ENCODE data around the gene ASRGL1.

Gene ASRGL1

GRCh38 chr11:62416596-62416995 lies 79.3 kb downstream of the ASRGL1 start:
- no peak for DNase-seq (ENCODE audit: low spot score)

DNA sequence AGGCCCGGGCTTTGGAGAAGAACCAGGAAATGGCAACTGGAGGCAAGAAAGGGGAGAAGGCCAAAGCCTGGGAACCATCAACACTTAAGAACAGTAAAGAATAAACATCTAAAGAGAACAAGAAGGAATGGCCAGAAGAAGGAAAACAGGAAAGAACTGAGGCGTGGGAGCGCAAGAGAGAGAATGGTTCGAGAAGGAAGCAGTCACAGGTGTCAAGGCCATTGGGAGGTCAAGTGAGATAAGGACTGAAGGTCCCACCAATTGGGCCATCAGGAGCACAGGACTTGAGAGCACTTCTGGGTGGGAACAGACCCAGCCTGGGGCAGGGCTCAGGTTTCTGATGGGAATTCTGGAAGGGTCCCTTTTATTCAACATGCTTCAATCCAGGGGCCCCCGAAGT lies 80.9 kb downstream of the ASRGL1 start:
- DNase-seq (ENCODE audit: low spot score): no peak

- DNase-seq (ENCODE audit: low spot score): no peak
These were observed 81.5 kb downstream of the ASRGL1 start, which contains the start of gene SCGB1A1 for GRCh38 chr11:62418733-62419132. TSS of gene SCGB1A1 (plus strand) at chr11:62419033. CDS start at chr11:62419096, 63 bp downstream.

GRCh38 chr11:62419314-62419929 lies 82.2 kb downstream of the ASRGL1 start:
- DNase-seq (ENCODE audit: low spot score): no peak

DNA sequence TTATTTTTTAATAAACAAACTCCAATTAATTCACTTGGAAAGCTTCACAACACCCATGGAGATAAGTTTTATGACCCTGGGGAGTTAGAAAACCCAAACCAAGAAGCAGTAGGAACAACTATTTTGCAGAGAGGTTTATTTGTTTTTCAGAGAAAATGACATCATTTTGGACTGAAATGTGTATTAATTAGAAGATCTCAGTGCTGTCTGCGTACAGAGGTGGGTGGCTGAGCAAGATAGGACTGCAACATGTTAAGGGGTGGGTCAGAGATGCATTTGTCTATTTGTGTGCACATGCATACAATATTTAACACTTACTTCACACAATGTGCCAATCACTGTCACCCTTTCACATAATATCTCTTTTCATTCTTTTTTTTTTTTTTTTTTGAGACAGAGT lies 82.7 kb downstream of the ASRGL1 start:
- DNase-seq (ENCODE audit: low spot score): no peak

DNA sequence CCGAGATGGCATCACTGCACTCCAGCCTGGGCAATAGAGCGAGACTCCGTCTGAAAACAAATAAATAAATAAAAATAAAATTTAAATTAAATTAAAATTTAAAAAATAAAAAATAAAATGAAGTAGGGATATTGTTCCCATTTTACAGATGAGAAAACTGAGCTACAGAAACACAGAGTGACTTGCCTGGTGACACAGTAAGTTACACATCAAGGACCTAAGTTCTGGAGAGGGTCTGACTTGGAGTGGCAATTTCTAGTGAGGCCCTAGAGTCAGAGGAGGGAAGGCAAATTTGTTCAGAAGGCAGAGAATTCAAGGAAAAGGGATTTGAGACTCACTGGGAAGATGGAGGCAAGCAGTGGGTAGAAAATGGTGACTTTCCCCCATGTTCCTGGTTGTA lies 83.6 kb downstream of the ASRGL1 start:
- no peak for DNase-seq (ENCODE audit: low spot score)

- no peak for DNase-seq (ENCODE audit: low spot score)
These were observed 84.7 kb downstream of the ASRGL1 start for GRCh38 chr11:62421996-62422395.

GRCh38 chr11:62423012-62423411 lies 85.8 kb downstream of the ASRGL1 start:
- no peak for DNase-seq (ENCODE audit: low spot score)

DNA sequence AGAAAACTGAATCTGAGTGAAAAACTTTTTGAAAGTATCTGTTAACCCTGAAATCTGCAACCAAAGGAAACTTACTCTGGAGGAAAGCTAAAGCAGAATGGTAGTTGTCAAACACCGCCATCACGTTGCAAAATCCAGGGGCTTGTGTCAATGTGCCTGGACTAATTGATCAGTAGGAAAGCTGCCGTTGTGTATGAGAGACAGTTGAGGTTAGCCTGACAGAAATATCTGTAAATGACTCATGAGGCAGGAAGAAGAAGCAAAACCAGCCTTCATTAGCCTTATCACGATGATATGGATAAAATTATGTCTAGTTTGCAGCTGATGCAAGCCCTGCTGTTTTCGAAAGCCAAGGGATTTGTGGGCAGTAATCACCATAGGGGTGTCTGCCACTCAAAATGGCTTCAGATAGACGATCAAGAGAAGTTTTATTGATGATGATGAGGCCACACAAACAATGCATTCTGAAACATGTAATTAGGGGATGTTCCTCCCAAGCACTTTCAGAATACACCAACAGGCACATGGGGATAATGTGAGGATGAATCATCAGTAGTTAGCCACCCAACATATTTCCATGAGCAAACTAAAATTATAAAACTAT lies 90.5 kb downstream of the ASRGL1 start:
- no peak for DNase-seq (ENCODE audit: low spot score)

GRCh38 chr11:62428871-62429560 lies 91.8 kb downstream of the ASRGL1 start:
- DNase-seq (ENCODE audit: low spot score): no peak

- DNase-seq (ENCODE audit: low spot score): no peak
These were observed 93.2 kb downstream of the ASRGL1 start for GRCh38 chr11:62430425-62430824.

- no peak for DNase-seq (ENCODE audit: low spot score)
These were observed 94.1 kb downstream of the ASRGL1 start for GRCh38 chr11:62431171-62431901.

- DNase-seq (ENCODE audit: low spot score): no peak
These were observed 95.4 kb downstream of the ASRGL1 start for GRCh38 chr11:62432695-62433094.

DNA sequence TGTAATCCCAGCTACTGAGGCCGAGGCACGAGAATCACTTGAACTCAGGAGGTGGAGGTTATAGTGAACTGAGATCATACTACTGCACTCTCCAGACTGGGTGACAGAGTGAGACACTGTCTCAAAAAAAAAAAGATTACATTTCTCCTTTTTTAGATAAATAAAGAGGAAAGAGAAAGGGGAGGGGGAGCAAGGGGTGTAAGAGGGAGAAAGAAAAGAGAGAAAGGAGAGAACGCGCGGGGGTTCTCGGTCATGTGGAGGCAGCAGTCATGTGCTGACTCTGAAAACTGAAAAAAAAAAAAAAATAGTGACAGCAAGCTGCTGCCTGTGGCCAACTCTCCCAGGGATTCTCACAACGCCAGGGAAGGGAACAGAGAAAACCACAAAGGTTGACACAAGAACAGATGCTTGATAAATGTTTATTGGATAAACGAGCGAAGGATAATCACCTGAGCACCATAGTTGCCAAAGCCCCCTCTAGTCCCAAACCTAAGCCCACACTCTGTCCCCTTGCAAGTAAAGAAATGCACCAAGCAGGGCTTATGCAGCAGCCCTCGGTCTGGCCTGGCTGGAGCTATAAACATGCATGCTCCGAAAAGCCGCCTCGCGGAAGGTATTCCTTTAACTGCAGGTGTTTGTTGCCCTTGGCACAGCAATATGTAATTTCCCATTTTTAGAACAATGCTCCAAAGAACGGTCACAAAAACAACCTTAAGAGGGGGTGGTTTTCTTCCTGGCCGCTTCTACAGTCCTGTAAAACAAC lies 96.1 kb downstream of the ASRGL1 start:
- no peak for DNase-seq (ENCODE audit: low spot score)

DNA sequence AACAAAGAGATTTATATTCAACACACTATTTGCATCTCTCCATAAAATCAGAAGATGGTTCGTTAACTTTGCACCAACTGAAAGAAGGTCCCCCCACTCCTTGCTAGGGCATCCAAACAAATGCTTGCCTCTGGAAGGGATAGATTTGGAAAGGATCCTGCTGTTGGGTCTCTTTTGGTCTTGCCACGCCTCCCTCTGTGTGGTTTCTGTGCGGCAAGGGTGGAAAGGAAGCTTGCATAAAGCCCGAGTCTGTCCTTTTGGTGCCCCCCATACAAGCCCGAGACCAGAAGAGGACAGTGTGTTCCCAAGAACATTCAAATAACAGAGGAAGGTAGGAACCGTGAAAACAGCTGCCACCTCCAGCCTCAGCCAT lies 96.6 kb downstream of the ASRGL1 start:
- DNase-seq (ENCODE audit: low spot score): no peak

- no peak for DNase-seq (ENCODE audit: low spot score)
These were observed 98.8 kb downstream of the ASRGL1 start for GRCh38 chr11:62435846-62436660.

DNA sequence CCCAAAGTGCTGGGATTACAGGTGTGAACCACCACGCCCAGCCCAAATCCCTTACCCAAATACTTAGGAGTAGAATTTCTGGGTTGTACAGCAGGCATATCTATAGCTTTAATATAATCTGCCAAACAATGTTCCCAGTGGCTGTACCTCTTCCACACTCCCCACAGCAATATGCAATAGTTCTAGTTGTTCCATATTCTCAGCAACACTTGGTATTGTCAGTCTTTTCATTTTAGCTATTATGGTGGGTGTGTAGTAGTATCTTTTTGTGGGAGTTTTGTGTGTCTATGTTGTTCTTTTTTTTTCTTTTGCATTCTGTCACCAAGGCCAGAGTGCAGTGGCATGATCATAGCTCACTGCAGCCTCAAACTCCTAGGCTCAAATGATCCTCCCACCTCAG lies 100.4 kb downstream of the ASRGL1 start:
- no peak for DNase-seq (ENCODE audit: low spot score)

GRCh38 chr11:62438641-62439040 lies 101.4 kb downstream of the ASRGL1 start:
- DNase-seq (ENCODE audit: low spot score): no peak

DNA sequence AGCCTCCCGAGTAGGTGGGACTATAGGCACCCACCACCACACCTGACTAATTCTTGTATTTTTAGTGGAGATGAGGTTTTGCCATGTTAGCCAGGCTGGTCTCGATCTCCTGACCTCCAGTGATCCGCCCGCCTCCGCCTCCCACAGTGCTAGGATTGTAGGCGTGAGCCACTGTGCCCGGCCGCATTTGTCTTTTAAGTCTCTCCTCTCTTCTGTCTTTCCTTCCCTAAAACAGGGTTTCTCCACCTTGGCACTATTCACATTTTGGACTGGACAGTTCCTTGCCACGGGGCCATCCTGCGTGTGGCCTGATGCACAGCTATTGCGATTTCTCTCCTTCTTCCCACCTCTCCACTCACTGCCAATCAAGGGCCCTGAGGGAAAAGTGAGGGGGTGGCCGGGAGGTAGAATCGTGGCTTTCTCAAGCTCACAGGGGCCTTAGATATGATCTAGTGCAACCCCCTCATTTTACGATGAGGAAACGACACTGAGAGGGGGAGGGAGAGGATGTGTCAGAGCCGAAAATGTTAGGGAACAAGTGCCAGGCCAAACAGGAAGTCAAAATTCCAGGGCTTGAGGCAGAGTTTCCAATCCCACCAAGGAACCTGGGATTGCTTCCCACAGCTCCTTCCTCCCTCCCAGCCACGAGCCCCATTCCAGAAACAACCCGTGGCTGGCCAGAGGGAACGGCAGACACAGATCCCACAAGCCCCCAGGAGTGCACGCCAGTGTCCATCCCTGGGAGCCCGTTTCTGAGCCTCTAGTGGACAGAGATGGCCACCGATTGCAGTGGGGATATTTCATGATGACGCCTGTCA lies 102.7 kb downstream of the ASRGL1 start:
- no peak for DNase-seq (ENCODE audit: low spot score)

All from D341Med (cell line).